Measurements from ENCODE around the gene MSX2.

The MSX2 gene

DNA sequence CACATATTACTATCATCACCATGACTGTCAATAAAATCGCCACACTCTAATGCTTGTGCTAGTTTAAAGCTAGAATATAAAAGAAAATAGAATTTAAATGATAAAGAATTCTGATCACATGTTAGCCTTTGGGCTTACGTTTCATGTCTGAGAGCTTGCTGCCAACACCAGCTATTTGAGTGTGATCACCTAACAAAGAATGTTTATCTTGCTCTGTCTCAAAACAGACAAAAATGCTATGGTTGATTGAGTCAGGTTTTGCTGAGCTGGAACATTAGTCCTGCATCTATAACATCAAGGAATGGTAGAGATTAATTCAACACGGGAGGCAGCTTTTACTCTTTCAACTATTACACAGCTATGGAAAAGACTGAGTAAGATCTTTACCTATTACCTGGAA is 50.7 kb downstream of the MSX2 start:
- Mint-ChIP-seq H3K27me3 (peaks cover 9% of the 10 kb centered on the region), H3K36me3 (no peaks in the 10 kb centered on the region), H3K9me3 (peaks cover 5% of the 10 kb centered on the region), H3K4me1 (no peaks in the 10 kb centered on the region), H3K4me3 (no peak overlapping the region), H3K27ac (no peak overlapping the region)

DNA sequence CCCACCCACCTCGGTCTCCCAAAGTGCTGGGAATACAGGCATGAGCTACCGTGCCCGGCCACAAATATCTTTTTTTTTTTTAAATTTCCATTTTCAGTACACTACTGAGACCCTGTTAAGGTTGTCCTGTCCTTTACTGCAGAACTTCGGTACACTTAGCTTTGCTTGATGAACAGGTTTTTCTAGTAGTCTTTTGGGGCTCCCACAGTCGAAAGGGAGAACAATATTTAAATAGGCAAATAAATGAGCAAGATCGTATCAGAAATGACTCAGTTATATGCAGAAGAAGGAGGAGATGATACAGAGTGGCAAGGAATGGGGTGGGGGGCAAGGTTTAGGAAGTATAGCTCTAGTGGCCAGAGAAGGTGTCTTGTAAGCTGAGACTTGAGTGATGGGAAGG is 52.7 kb downstream of the MSX2 start:
- Mint-ChIP-seq H3K9me3 (peaks cover 8% of the 10 kb centered on the region), H3K4me3 (no peak overlapping the region), H3K27ac (no peak overlapping the region), H3K4me1 (no peaks in the 10 kb centered on the region), H3K27me3 (peaks cover 4% of the 10 kb centered on the region), H3K36me3 (no peaks in the 10 kb centered on the region)

DNA sequence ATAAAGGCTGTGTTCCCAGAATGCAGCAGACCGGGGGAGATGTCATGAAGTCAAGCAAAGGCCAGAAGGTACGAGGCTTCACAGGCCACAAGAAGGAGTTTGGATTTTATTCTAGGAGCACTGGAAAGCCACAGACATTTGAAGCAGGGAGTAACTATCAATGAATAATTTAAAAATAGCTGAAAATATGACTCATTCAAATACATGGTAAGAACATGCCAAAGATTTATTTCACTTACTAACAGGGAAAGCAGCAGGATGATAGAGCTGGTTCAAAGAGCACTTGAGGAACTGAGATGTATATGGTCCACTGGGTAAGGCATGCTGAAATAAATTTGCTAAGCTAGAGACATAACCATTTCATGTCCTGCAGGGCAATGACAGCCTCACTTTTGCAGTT is 53.2 kb downstream of the MSX2 start:
- Mint-ChIP-seq H3K36me3 (no peaks in the 10 kb centered on the region), H3K4me3 (no peak overlapping the region), H3K4me1 (no peaks in the 10 kb centered on the region), H3K27ac (no peak overlapping the region), H3K27me3 (peaks cover 4% of the 10 kb centered on the region), H3K9me3 (peaks cover 8% of the 10 kb centered on the region)

Data from activated naive CD4-positive, alpha-beta T cell treated with anti-CD3 and anti-CD28 coated beads, Interleukin-2, amount 50 U/mL, for 24 hours (primary cell).